Muscle of back (tissue), 13 donors: ENCODE data around the gene PRR18. TPM values are rescaled to one million over a fixed set of nuclear protein-coding genes. Genes with fewer than 3 reads are reported as not detected.
"Not testable (repeated sequence)": the region's sequence is repeated elsewhere in the genome, so short reads cannot be mapped to it uniquely, and the experiment has no call there.

Experiments used
- DNase-seq, 3 donors: peaks; one replicate each; pipeline versions ENCODE4 v3.0.0 to v3.0.0-alpha.2; 2013
- long read RNA-seq, 9 donors: transcript quantifications; one replicate each; lab custom pipeline, GENCODE V29; 2026
- polyA plus RNA-seq, 10 donors: library from polyadenylated mRNA; unstranded; fragments of 120-200 nt; gene quantifications; one replicate each; pipeline ENCODE4 v1.2.1, GENCODE V29; 2013; ENCODE audit not compliant: insufficient read length in 10 of 10

PRR18 gene
- polyA plus RNA-seq: 1 to 10 TPM in 1 of 10 donors, under 1 TPM in 9; 0.38 to 1.0 (median 0.70) TPM
- long read RNA-seq, donor 1: 0 reads
- long read RNA-seq, donor 2, partial matches to known transcripts: 0 of 2 reads
- long read RNA-seq, donor 2, other reads (novel, unspliced or antisense): 0 of 2 reads
- long read RNA-seq, donor 3: 0 reads
- long read RNA-seq, donor 4, partial matches to known transcripts: 0 of 1 reads
- long read RNA-seq, donor 4, other reads (novel, unspliced or antisense): 0 of 1 reads
- long read RNA-seq, donor 5: 0 reads
- long read RNA-seq, donor 6: 0 reads
- long read RNA-seq, donor 7: 0 reads
- long read RNA-seq, donor 8: 0 reads
- long read RNA-seq, donor 9, partial matches to known transcripts: 0 of 1 reads
- long read RNA-seq, donor 9, other reads (novel, unspliced or antisense): 0 of 1 reads

- peak; percentile 5 to 56 (median 23) for DNase-seq
Observed at GRCh38 chr6:166308033-166308768, at the start of gene PRR18. Gene PRR18, minus strand, starts transcription at chr6:166308392. Its CDS starts 250 bp downstream, at chr6:166308142.

DNA sequence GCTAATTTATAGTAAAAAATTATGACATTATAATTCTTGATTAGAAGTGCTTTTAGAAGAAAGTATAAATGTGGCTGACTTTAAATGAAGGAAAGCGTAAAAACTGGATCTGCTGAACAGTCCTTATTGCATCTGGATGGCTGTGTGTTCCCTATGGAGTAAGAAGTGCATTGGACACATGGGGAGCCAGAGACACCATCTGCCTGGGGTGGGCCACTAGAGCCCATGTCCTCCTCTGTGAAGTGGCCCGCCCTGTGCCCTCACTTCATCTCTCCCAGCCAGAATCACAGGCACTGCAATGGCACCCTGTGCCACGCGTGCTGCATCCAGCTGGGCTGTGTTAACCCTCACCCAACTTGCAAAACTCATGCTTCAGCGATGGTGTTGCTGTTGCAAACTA is 47.4 kb upstream of the PRR18 start:
- DNase-seq: no peak

DNA sequence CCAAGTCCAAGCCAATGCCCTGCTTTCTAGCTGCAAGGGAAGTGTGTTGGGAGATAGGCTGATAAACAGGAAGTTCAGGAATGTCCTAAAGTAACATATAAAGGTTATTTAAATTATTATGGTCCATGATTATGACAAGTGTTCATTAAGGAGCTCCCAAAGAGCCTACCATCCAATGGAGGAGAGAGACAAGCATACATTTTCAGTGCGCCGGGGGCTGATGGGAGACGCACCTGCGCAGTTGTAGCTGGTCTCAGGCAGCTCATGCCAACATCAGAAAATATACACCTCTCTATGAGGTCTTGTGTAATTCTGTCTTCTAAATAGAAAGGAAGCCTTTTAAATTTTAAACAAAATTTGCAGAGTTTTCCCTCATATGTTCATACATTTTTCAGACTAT is 46.8 kb upstream of the PRR18 start:
- no peak for DNase-seq

DNA sequence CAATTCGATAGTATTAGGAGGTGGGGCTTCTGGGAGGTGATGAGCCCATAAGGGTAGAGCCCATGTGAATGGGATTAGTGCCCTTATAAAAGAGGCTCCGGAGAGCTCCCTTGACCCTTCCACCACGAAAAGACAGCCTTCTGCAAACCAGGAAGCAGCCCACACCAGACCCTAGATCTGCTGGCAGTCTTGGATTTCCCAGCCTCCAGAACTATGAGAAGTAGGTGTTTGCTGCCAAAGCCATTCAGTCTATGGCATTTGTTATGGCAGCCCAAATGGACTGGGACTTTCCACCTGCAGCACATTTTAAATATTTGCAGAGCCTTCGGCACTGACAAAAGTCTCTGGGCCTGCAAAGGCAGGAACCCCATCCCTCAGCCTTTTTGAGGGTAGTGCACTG is 46.0 kb upstream of the PRR18 start:
- no peak for DNase-seq

GRCh38 chr6:166353507-166353906 is 45.3 kb upstream of the PRR18 start:
- DNase-seq: no peak

GRCh38 chr6:166352923-166353322 is 44.7 kb upstream of the PRR18 start:
- no peak for DNase-seq

- DNase-seq: peak in 1 of 3 donors; percentile 19
Observed at GRCh38 chr6:166351715-166352285, 43.6 kb upstream of the PRR18 start.

- DNase-seq: no peak
Observed at GRCh38 chr6:166348305-166348949, 40.2 kb upstream of the PRR18 start.

DNA sequence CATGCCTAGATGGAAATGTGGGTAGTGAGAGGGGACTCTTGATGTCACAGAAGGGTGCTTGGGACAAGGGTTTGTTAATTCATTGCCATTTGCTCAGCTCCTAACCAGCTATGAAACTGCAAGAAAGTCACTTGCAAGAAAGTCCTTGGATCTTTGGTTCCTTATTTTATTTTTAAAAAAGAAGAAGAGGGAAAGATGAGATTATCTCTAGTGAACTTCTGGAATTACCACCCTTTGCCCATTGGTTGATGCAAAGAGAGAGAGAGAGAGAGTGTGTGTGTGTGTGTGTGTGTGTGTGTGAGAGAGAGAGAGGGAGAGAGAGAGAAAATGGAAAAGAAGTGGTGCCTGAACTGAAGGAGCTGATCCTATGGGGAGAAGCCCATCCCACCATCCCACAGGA is 38.8 kb upstream of the PRR18 start:
- DNase-seq: no peak

- no peak for DNase-seq
Observed at GRCh38 chr6:166346449-166346848, 38.3 kb upstream of the PRR18 start.

- not testable (repeated sequence) for DNase-seq
Observed at GRCh38 chr6:166345672-166346071, 37.5 kb upstream of the PRR18 start.

- DNase-seq: not testable (repeated sequence)
Observed at GRCh38 chr6:166344921-166345320, 36.7 kb upstream of the PRR18 start.

- DNase-seq: no peak
Observed at GRCh38 chr6:166344240-166344639, 36.0 kb upstream of the PRR18 start.

- DNase-seq: no peak
Observed at GRCh38 chr6:166343150-166343487, 34.9 kb upstream of the PRR18 start.

GRCh38 chr6:166342349-166343149 is 34.4 kb upstream of the PRR18 start, which contains the start of gene SFT2D1:
Gene SFT2D1, minus strand, starts transcription at chr6:166342545. Its CDS starts 64 bp downstream, at chr6:166342481.
- DNase-seq: peak; percentile 78 to 96 (median 90)

- no peak for DNase-seq
Observed at GRCh38 chr6:166341977-166342348, 33.8 kb upstream of the PRR18 start.

GRCh38 chr6:166341464-166341863 is 33.3 kb upstream of the PRR18 start:
- peak in 1 of 3 donors; percentile 13 for DNase-seq

DNA sequence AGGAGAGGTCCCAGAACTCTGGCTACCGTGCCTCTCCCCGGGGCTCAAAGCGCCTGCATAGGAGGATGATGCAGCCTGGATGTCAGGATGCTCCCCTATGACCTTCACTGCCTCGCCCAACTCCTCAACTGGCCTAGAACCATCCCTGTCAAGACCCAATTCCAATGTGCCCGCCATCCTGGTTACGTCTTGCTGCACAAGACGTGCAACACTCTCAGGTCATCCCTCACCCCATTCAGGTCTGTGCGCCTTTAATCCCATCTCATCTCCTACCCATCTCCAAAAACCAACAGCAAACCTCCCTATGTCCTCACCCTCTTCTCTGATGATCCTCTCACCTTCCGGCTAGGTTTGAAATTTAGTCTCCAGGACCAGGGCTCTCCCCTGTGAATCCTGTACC is 30.7 kb upstream of the PRR18 start:
- DNase-seq: no peak

- DNase-seq: no peak
Observed at GRCh38 chr6:166336847-166337246, 28.7 kb upstream of the PRR18 start.

DNA sequence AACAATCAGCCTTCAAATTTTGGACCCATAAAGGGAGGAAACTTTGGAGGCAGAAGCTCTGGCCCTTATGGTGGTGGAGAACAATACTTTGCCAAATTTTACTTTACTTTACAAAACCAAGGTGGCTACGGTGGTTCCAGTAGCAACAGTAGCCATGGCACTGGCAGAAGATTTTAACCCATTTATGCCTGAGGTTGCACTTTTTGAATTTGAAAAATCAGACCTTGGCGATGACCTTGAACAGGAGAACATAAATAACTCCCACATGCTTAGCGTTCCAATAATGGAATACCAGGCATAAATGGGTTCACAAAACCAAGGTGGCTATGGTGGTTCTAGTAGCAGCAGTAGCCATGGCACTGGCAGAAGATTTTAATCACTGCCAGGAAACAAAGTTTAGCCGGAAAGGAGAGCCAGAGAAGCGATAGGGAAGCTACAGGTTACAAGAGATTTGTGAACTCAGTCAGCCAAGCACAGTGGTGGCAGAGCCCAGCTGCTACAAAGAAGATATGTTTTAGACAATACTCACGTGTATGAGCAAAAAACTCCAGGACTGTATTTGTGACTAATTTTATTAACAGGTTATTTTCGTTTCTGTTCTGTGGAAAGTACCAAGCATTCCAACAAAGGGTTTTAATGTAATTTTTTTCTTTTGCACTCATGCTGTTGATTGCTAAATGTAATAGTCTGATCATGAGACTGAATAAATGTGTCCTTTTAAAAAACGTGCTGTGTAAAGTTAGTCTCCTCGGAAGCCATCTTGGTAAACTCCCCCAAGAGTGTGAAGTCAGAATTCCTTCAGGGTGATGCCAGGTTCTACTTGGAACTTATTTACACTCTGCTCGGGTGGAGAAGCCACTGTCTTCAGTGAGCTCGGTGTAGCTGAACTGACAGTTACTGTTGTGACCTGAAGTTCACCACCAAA is 27.4 kb upstream of the PRR18 start:
- DNase-seq: no peak
